Keratinocyte (primary cell): ENCODE data around the gene PPARA. TPM values are rescaled to one million over a fixed set of nuclear protein-coding genes. Genes with fewer than 3 reads are reported as not detected.

Source experiments
- DNase-seq: peaks from one replicate; pipeline ENCODE4 v3.0.0-alpha.2; 2011; ENCODE audit warnings: low read depth, missing footprints, low spot score
- FAIRE-seq: peaks from 2 replicates; lab custom pipeline; 2011; peaks lifted over from hg19 to GRCh38; lab: Jason Lieb, UNC
- H2AFZ ChIP-seq: 2 replicates; pipeline ENCODE4 v1.6.0; 2012; ENCODE audit warnings: low read length, control low read depth, inconsistent platforms; ENCODE audit not compliant: control insufficient read depth
- H3K27ac ChIP-seq: 2 replicates; pipeline ENCODE4 v1.5.1; 2011; ENCODE audit warnings: low read length; ENCODE audit not compliant: control insufficient read depth, insufficient read depth
- H3K27me3 ChIP-seq: 3 replicates; pipeline ENCODE4 v1.6.0; 2011; ENCODE audit warnings: low read length; ENCODE audit not compliant: control insufficient read depth, insufficient read depth; ENCODE audit errors: extremely low read depth
- H3K36me3 ChIP-seq, 2 experiments: 2 replicates in 1 of 2; 3 replicates in 1 of 2; pipeline ENCODE4 v1.5.1; 2011; ENCODE audit warnings: low read length in 2 of 2, mild to moderate bottlenecking in 1 of 2; ENCODE audit not compliant: control insufficient read depth in 2 of 2, insufficient read depth in 2 of 2; ENCODE audit errors: extremely low read depth in 1 of 2
- H3K4me1 ChIP-seq: 3 replicates; pipeline ENCODE4 v1.5.1; 2011; ENCODE audit warnings: low read length; ENCODE audit not compliant: control insufficient read depth, insufficient read depth; ENCODE audit errors: extremely low read depth
- H3K4me2 ChIP-seq: 3 replicates; pipeline ENCODE4 v1.6.0; 2011; ENCODE audit warnings: low read depth, low read length; ENCODE audit not compliant: control insufficient read depth, insufficient read depth; ENCODE audit errors: extremely low read depth
- H3K4me3 ChIP-seq, 3 experiments: fragments of 200-600 bp in 1 of 3; sonication (generic) in 1 of 3; 2 replicates in 2 of 3; 3 replicates in 1 of 3; pipeline ENCODE4 v1.5.1; 2011 to 2016; ENCODE audit warnings: low read length in 3 of 3, mild to moderate bottlenecking in 3 of 3, control low read depth in 2 of 3, inconsistent platforms in 1 of 3, low read depth in 1 of 3, mixed read lengths in 1 of 3, mixed run types in 1 of 3, moderate library complexity in 1 of 3; ENCODE audit not compliant: control insufficient read depth in 2 of 3, insufficient read depth in 2 of 3; ENCODE audit errors: extremely low read depth in 1 of 3
- H3K79me2 ChIP-seq: 2 replicates; pipeline ENCODE4 v1.6.0; 2012; ENCODE audit warnings: low read length; ENCODE audit not compliant: control insufficient read depth, insufficient read depth
- H3K9ac ChIP-seq: 3 replicates; pipeline ENCODE4 v1.6.0; 2011; ENCODE audit warnings: low read length; ENCODE audit not compliant: control insufficient read depth, insufficient read depth; ENCODE audit errors: extremely low read depth
- H3K9me1 ChIP-seq: 3 replicates; pipeline ENCODE4 v1.6.0; 2011; ENCODE audit warnings: low read length; ENCODE audit not compliant: control insufficient read depth, insufficient read depth; ENCODE audit errors: extremely low read depth
- H3K9me3 ChIP-seq: 2 replicates; pipeline ENCODE4 v1.5.1; 2012; ENCODE audit warnings: low read depth, low read length; ENCODE audit not compliant: control insufficient read depth
- H4K20me1 ChIP-seq: 3 replicates; pipeline ENCODE4 v1.6.0; 2011; ENCODE audit warnings: low read length; ENCODE audit not compliant: control insufficient read depth, insufficient read depth; ENCODE audit errors: extremely low read depth
- CTCF ChIP-seq, 3 experiments: IDR thresholded peaks in 1 of 3; conservative IDR thresholded peaks in 1 of 3; optimal IDR thresholded peaks in 1 of 3; 2 replicates in 2 of 3; 3 replicates in 1 of 3; pipeline versions ENCODE3 to v1.5.1; 2011; ENCODE audit warnings: low read length in 3 of 3, mild to moderate bottlenecking in 3 of 3, moderate library complexity in 2 of 3, control low read depth in 1 of 3, inconsistent platforms in 1 of 3; ENCODE audit not compliant: insufficient read depth in 2 of 3; ENCODE audit errors: extremely low read depth in 1 of 3
- EZH2 ChIP-seq: IDR thresholded peaks from one replicate; pipeline ENCODE4 v1.6.1; 2012; ENCODE audit warnings: inconsistent platforms, mild to moderate bottlenecking, low read length, moderate library complexity
- dilution Hi-C: fragments of 300-500 bp; cut with MboI; formaldehyde crosslinking; loops from one replicate; pipeline ENCODE4 v1.7.0; 2020; ENCODE audit warnings: low sequenced_read_pairs; ENCODE audit not compliant: extremely low pct_ligation_motif_present
- polyA plus RNA-seq, 5 experiments: library from polyadenylated mRNA; depleted of rRNA in 3 of 5; stranded (reverse) in 3 of 5; stranded (forward) in 1 of 5; unstranded in 1 of 5; fragments of >200 nt; gene quantifications; 1 replicate in 1 of 5; 2 replicates in 3 of 5; 3 replicates in 1 of 5; pipeline versions ENCODE4 v1.2.1 to v1.2.3, GENCODE V29; 2011 to 2012; ENCODE audit warnings: missing spikeins in 2 of 5, low read depth in 1 of 5, low replicate concordance in 1 of 5

Gene PPARA
- polyA plus RNA-seq, 1 donor (not counting 4 experiments of a cell fraction or from before 2014, with no cell fraction given) = 4.9 TPM

GRCh38 chr22:46212195-46212594, 61.9 kb downstream of the PPARA start:
- Histone ChIP-seq H3K9ac (no peak overlapping the region), H2AFZ (no peak overlapping the region), H3K9me1 (no peaks in the 10 kb centered on the region), H3K4me2 (no peak overlapping the region), H3K36me3 (peaks cover 0 to 5% of the 10 kb centered on the region in 2 experiments), H3K27ac (no peak overlapping the region), H3K79me2 (no peaks in the 10 kb centered on the region), H4K20me1 (no peaks in the 10 kb centered on the region), H3K4me1 (no peaks in the 10 kb centered on the region), H3K9me3 (peaks cover 3% of the 10 kb centered on the region), H3K27me3 (no peaks in the 10 kb centered on the region), H3K4me3 (no peak overlapping the region)
- TF ChIP-seq EZH2 = no peak
- TF ChIP-seq CTCF (optimal IDR thresholded peaks at IDR 0.05 in 1 of 3, IDR thresholded peaks at IDR 0.05 in 1 of 3, conservative IDR thresholded peaks at IDR 0.05 in 1 of 3; ENCODE audit: extremely low read depth in 1 of 3, insufficient read depth in 2 of 3, low read length in 3 of 3) = no peak
- FAIRE-seq = no peak
- dilution Hi-C loops = no loop called here
- DNase-seq = no peak

GRCh38 chr22:46213052-46213451, 62.7 kb downstream of the PPARA start:
- H3K9me3 ChIP-seq = peaks cover 3% of the 10 kb centered on the region
- no peaks in the 10 kb centered on the region for H4K20me1 ChIP-seq
- H3K9me1 ChIP-seq = no peaks in the 10 kb centered on the region
- no peak overlapping the region for H2AFZ ChIP-seq
- H3K9ac ChIP-seq = no peak overlapping the region
- no peak for TF ChIP-seq CTCF (optimal IDR thresholded peaks at IDR 0.05 in 1 of 3, IDR thresholded peaks at IDR 0.05 in 1 of 3, conservative IDR thresholded peaks at IDR 0.05 in 1 of 3; ENCODE audit: extremely low read depth in 1 of 3, insufficient read depth in 2 of 3, low read length in 3 of 3)
- peaks cover 0 to 5% of the 10 kb centered on the region in 2 experiments for H3K36me3 ChIP-seq
- no peaks in the 10 kb centered on the region for H3K79me2 ChIP-seq
- no peaks in the 10 kb centered on the region for H3K4me1 ChIP-seq
- DNase-seq (no peak), FAIRE-seq (no peak)
- dilution Hi-C loops = no loop called here
- H3K27me3 ChIP-seq = no peaks in the 10 kb centered on the region
- no peak overlapping the region for H3K4me2 ChIP-seq
- H3K27ac ChIP-seq = no peak overlapping the region
- no peak overlapping the region for H3K4me3 ChIP-seq
